HG03135 (cell line): Measurements from ENCODE around the gene GPR89B.
"Not testable (repeated sequence)": the region's sequence is repeated elsewhere in the genome, so short reads cannot be mapped to it uniquely, and the experiment has no call there.

Source experiments
- ATAC-seq: cut with Tn5 transposase; IDR thresholded peaks from one replicate; pipeline ENCODE4 v1.9.1; 2021; ENCODE audit warnings: mild to moderate bottlenecking, moderate library complexity; ENCODE audit not compliant: unreplicated experiment

Gene GPR89B

DNA sequence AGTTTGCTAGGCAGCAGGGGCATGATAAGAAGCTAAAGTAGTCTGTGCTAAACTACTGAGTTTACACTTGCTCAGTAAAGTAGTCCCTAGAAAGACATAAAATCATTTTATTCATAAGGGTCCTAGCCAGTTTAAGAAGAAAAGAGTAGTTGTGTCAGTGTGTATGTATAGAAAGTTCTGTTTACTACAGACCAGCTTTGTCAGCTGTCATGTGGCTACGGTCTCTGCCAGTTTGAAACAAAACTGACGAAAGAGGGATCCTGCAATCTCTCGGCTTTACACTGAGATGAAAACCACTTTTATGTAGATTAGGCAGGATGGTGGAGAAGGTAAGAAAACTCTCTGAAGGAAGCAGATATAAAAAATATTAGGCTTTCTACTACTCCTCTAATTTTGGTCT is 7.1 kb downstream of the GPR89B start:
- not testable (repeated sequence) for ATAC-seq

GRCh38 chr1:147940456-147940855 is 12.2 kb downstream of the GPR89B start:
- ATAC-seq: not testable (repeated sequence)

- not testable (repeated sequence) for ATAC-seq
These were observed 14.3 kb downstream of the GPR89B start for GRCh38 chr1:147942563-147942962.

DNA sequence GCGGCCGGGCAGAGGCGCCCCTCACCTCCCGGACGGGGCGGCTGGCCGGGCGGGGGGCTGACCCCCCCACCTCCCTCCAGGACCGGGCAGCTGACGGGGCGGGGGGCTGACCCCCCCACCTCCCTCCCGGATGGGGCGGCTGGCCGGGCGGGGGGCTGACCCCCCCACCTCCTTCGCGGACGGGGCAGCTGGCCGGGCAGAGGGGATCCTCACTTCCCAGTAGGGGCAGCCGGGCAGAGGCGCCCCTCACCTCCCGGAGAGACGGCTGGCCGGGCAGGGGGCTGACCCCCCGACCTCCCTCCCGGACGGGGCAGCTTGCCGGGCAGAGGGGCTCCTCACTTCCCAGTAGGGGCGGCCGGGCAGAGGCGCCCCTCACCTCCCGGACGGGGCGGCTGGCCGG is 21.3 kb downstream of the GPR89B start:
- ATAC-seq: not testable (repeated sequence)

- not testable (repeated sequence) for ATAC-seq
These were observed 30.7 kb downstream of the GPR89B start for GRCh38 chr1:147958906-147959305.

GRCh38 chr1:147959680-147960079 is 31.5 kb downstream of the GPR89B start:
- not testable (repeated sequence) for ATAC-seq

DNA sequence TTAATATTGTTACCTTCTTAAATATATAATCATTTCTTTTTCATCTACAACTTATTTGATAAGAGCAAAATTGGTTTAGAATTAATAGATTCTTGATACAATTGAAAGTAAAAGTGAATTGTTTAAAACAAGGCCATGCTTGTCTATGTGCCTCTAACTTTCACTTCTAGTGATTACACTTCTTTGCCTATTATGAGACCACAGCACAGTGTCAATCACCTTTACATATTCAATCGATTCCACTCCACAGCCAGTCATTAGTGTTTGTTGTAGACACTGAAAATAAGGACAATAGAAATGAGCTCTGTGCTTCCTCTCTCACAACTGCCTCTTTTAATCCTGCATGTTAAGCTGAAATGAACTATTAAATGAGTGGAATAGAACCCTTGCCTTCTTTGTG is 36.4 kb downstream of the GPR89B start:
- ATAC-seq: not testable (repeated sequence)

- not testable (repeated sequence) for ATAC-seq
These were observed 38.4 kb downstream of the GPR89B start for GRCh38 chr1:147966657-147967056.

GRCh38 chr1:147978896-147979651 is 50.9 kb downstream of the GPR89B start:
- not testable (repeated sequence) for ATAC-seq

DNA sequence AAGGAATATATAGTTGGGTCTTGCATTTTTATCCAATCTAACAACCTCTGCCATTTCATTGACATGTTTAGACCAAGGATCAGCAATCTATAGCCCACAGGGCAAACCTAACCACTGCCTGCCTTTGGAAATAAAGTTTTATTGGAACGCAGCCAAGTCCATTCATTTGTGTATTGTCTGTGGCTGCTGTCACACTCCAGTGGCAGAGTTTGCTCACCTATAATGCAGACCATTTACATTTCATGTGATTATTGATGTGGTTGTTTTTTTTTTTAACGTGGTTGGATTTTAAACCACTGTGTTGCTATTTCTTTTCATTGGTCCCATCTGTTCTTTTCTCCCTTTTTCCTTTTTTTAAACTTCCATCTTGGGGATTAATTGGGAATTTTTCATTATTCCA is 57.2 kb downstream of the GPR89B start:
- not testable (repeated sequence) for ATAC-seq

- not testable (repeated sequence) for ATAC-seq
These were observed 59.7 kb downstream of the GPR89B start for GRCh38 chr1:147987893-147988292.

GRCh38 chr1:147992916-147993315 is 64.7 kb downstream of the GPR89B start:
- ATAC-seq: not testable (repeated sequence)

DNA sequence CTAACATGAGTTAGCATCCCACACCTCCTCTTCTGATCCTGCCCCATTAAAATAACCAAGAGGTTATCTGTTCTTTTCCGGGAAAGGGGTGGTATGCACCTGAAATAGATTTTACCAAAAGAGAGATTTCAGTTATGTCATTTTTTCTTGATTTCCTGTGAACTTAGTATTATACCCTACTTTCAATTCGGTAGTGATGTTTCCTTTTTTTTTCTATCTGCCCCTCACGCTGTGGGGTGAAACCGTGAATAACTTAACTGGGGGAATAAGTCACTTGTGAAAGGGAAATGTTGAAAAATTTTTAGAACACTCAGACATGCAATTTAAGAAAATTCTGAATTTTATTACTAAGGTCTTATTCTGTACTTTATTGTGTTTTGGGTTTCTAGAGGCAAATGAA is 65.2 kb downstream of the GPR89B start:
- not testable (repeated sequence) for ATAC-seq

GRCh38 chr1:147993825-147994615 is 65.8 kb downstream of the GPR89B start:
- not testable (repeated sequence) for ATAC-seq

- ATAC-seq: not testable (repeated sequence)
These were observed 67.9 kb downstream of the GPR89B start for GRCh38 chr1:147996088-147996487.

GRCh38 chr1:148007724-148008123 is 79.5 kb downstream of the GPR89B start:
- not testable (repeated sequence) for ATAC-seq

- ATAC-seq: no peak
These were observed 82.3 kb downstream of the GPR89B start for GRCh38 chr1:148010527-148010926.

DNA sequence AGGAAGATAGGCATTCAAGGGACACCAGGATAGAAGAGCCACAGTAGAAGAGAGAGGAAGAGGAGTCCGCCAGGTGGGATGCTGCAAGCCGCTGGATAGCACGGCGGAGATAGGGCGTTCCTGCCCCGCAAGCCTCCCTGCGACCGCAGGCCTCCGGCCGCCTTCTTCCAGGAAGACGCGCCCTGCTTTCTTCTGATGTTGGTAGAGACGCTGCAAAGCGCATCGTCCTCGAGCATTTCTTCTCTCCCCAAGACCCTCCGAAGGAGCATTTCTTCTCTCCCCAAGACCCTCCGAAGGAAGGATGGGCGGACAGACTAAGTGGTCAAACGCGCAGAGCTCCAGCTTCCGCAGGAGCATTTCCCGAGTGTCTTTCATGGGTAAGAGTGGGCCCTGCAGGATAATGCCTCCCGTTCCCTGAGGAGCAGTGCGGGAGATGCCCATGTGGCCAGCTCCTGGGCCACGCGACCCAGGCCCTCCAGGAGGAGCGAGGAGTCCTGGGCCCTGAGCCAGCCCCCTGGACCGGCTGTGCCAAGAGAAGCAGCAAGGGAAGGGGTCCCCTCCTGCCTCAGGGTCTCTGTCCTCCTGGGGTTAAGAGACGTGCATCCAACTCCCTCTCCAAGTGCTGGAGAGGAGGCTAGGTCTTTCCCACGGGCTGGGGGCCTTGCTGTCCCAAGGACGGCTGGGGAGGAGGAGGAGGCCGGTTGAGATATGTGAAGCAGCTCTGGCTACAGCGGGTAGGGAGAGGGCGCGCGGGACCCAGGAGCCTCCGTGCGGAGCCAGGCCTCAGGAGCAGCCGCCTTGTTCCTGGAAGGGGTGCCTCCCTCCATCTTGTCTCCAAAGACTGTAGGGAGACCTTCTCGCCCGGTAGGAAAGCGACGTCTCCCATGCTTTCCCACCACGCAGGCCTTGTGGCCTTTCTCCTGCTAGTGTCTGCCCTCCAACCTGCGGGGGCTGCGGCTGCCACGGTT is 85.2 kb downstream of the GPR89B start:
- ATAC-seq: not testable (repeated sequence)

- ATAC-seq: not testable (repeated sequence)
These were observed 86.3 kb downstream of the GPR89B start for GRCh38 chr1:148014289-148015200.

- not testable (repeated sequence) for ATAC-seq
These were observed 96.7 kb downstream of the GPR89B start for GRCh38 chr1:148024918-148025317.
